SIG-M5 (cell line): ENCODE results near the gene VSIG10L.

ENCODE experiments used
- DNase-seq: peaks from one replicate; lab custom pipeline; 2025; lab: John Stamatoyannopoulos, UW

VSIG10L gene

DNA sequence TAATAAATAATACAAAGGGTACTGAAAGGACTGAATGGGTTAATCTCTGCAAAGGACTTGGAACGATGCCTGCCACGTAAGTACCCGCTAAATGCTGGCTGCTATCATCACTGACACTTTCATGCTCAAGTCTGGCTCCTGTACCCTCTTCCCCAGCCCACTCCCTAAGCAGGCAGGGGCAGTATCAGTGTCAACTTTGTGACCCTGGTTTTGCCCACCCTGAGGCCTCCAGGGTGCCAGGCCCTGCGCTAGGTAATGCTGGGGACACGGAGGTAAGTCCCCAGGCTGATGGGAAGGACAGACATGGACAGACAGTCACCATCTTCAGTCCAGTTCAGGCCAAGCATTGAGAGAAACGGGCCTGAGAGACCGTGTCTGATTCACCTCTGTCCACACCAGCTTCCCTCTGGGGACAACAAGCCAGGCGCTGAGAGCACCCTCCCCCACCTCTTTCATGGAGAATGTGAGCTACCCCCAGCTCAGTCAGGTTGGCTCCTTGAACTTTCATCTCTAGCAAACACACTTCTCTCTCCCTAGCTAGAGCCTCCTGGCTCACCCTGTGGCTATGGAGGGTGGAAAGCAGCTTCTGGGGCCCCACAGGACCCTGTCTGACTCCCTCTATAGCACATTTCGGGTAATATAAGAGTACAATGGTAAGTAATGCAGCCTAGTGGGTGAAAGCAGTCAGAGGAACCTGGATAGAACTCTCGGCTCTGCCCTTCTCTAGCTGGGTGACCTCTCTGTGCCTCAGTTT, 23.4 kb upstream of the VSIG10L start:
- DNase-seq: no peak

- no peak for DNase-seq
Observed at GRCh38 chr19:51364200-51365106, 22.5 kb upstream of the VSIG10L start.

DNA sequence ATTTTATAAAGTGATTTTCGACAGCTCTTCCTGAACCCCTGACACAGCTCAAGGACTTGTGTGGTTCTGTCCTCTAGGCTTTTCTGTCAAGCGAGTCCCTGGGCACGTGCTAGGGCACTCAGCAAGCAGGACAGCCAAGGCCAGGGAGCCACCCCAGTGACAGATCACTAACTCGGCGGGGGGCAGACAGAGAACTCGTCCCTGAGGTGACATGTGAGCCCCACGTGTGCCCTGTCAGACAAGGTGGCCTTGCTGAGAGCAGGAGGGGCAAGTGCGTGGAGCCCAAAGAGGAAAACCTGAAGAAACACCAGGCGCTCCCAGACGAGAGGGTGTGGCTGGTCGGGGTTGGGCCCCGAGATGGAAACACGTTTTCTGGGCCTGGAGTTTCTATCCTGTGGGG, 19.3 kb upstream of the VSIG10L start:
- DNase-seq: no peak

GRCh38 chr19:51359294-51359693, 17.4 kb upstream of the VSIG10L start:
- no peak for DNase-seq

DNA sequence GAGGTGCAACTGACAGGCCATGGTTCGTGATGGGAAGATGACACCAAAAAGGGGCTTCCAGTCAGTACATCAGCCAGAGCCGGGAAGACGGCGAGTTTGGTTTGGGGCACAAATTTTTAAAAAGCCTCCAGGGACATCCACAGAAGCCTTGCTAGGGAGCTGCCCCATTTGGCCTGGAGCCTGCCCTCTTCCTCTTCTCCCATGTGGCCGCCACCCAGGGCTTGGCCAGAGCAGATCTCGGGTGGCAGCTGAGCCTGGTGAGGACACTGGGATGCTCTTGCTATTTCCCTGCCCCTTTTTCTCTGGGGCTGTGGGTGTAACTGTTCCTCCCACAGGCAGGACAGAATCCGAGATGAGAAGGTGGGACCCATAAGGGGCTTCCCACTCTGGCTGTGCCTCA, 16.0 kb upstream of the VSIG10L start:
- no peak for DNase-seq

- no peak for DNase-seq
Observed at GRCh38 chr19:51356159-51356801, 14.3 kb upstream of the VSIG10L start.

GRCh38 chr19:51354742-51355148, 12.8 kb upstream of the VSIG10L start:
- DNase-seq: no peak

GRCh38 chr19:51354103-51354741, 12.3 kb upstream of the VSIG10L start:
- DNase-seq: no peak

- no peak for DNase-seq
Observed at GRCh38 chr19:51352783-51353360, 10.9 kb upstream of the VSIG10L start.

GRCh38 chr19:51351266-51351990, 9.5 kb upstream of the VSIG10L start:
- no peak for DNase-seq

DNA sequence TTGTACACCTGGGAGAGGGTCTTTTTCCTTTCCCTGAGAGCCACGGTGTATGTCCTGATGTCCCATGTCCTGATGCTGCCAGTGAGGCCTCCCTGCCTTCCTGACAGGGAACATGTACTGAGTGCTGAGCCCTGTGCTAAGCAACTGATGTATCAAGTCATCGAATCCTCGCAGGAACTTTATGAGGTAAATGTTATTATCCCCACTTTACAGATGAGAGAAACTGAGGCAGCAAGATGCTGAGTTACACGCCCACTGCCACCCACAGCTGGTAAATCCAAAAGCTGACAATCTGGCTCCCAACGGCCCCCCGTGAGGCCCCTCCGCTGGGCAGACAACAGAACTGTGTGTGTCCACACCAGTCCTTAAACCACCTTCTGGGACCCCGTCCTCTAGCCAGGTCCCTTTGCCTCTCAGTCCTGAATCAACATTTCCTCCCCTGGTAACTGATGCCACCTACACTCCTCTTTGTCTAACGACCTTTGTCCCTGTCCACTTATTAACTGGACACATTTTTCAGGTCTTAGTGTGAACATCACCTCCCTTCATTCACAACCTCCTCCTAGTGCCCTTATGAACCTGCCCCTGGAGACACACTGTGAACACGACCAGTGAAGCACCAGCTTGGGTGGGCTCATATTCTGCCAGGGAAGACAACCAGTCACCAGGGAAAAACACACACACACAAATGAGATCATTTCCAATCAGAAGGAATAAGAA, 5.4 kb upstream of the VSIG10L start:
- DNase-seq: no peak

DNA sequence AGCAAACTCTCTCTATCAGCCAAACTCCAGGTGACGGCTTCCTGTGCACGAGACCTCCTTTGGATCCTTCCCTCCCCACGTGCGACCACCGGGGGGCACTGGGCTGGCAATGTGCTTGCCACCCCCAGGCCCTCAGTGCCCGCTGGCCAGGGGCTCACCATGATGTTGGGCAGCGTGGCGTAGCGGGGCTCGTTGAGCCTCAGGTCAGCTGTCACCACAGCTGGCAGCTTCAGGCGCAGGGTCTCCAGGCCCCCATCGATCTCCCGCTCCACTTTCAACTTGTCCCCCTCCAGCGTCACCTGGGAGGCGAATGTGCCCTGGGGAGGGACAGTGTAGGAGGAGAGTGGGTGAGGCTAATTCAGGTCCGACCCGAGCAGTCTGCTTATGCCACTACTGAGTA, 4.8 kb upstream of the VSIG10L start:
- no peak for DNase-seq

DNA sequence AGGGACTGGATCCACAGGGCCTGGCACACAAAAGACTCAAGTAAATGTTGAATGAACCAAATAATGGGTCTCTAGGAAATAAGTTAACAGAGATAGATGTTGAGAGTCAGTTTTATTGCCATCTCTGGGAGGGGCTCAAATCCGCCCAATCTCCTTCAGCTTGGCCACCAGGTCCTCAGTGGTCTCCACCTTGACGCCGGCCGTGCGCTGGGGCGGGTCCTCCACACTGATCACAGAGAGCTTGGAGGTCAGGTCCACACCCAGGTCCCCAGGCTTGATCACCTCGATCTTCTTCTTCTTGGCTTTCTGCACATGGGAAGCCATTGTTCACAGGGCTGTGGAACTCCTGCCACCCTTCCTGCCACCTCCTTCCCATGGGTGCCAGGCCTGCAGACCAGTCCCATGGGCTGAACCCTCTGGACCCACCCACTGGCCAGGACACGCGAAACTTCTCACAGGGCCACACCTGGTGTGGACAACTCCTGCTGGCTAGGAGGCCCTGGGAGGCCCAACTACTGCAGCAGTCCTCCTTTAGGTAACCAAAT, 3.2 kb upstream of the VSIG10L start:
- DNase-seq: no peak

GRCh38 chr19:51342631-51343569, 961 bp upstream of the VSIG10L start:
- DNase-seq: no peak

- no peak for DNase-seq
Observed at GRCh38 chr19:51341066-51341465, 873 bp downstream of the VSIG10L start.

GRCh38 chr19:51339687-51340656, 2.0 kb downstream of the VSIG10L start:
- peak; percentile 57 for DNase-seq

- DNase-seq: no peak
Observed at GRCh38 chr19:51339313-51339686, 2.6 kb downstream of the VSIG10L start.
